RWPE1 (cell line): ENCODE results near the gene EXOG.

Experiments used
- CTCF ChIA-PET: fragments of 350-600 bp; sonication (Branson Sonifier 250); formaldehyde crosslinking; extraction: SDS; loops from one replicate; lab custom pipeline; 2021; lab: Yijun Ruan, JAX
- POLR2A ChIA-PET: fragments of 400-600 bp; formaldehyde crosslinking; extraction: SDS; loops from one replicate; lab custom pipeline; 2020; ENCODE audit warnings: antibody characterized with exemption; ENCODE audit not compliant: low non-redundant PET; lab: Yijun Ruan, JAX
- DNase-seq: peaks from one replicate; pipeline ENCODE4 v3.0.0; 2012; ENCODE audit warnings: low spot score
- H3K27ac ChIP-seq: fragments of 450-650 bp; 2 replicates; pipeline ENCODE4 v1.5.1; 2017
- TF ChIP-seq, protein P1 (sequence below): fragments of 450-650 bp; conservative IDR thresholded peaks from 2 replicates; pipeline ENCODE4 v1.5.1; 2017; ENCODE audit warnings: low read depth, mild to moderate bottlenecking

Gene EXOG

DNA sequence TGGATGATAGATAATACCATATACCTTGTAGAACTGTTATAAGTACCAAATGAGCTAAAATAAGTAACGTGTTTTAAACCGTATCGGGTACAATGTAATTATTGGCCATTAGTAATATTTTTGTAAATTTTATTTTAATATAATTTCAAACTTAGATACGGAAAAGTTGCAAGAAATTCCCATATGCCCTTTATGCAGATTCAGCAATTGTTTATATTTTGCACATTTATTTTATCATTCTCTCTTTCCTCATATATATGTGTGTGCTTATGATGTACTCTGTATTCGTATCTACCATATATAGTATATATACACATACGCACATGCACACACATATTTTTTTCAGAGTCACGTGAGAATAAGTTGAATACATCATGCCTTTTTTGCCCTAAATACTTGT is 38.5 kb downstream of the EXOG start:
- CTCF ChIA-PET, result no interaction called here
- POLR2A ChIA-PET, result no interaction called here
- DNase-seq, result no peak
- H3K27ac ChIP-seq, result no peak overlapping the region
- TF ChIP-seq, protein P1, sequence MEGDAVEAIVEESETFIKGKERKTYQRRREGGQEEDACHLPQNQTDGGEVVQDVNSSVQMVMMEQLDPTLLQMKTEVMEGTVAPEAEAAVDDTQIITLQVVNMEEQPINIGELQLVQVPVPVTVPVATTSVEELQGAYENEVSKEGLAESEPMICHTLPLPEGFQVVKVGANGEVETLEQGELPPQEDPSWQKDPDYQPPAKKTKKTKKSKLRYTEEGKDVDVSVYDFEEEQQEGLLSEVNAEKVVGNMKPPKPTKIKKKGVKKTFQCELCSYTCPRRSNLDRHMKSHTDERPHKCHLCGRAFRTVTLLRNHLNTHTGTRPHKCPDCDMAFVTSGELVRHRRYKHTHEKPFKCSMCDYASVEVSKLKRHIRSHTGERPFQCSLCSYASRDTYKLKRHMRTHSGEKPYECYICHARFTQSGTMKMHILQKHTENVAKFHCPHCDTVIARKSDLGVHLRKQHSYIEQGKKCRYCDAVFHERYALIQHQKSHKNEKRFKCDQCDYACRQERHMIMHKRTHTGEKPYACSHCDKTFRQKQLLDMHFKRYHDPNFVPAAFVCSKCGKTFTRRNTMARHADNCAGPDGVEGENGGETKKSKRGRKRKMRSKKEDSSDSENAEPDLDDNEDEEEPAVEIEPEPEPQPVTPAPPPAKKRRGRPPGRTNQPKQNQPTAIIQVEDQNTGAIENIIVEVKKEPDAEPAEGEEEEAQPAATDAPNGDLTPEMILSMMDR, result no peak

DNA sequence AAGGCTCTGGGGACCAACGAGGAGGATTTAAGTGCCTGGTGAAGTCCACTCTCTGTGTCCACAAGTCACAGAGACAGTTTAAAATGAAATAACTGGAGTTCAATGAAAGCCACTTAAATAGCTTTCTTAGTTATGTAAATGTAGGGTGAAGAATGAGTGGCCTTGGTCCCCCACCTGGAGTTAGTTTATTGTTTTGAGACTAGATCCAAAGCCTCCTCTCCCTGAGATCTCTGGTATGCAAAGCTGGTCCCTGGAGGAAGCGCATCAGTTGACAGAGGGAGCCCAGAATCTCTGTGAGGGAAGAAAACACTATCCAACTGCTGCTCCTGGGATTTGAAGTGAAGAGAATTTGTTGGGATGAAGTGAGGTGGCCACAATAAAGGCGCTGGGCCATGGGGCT is 40.5 kb downstream of the EXOG start:
- TF ChIP-seq, protein P1, result no peak
- no peak overlapping the region for H3K27ac ChIP-seq
- POLR2A ChIA-PET, result no interaction called here
- no peak for DNase-seq
- CTCF ChIA-PET, result no interaction called here

- CTCF ChIA-PET, result interaction anchor here (0.6 kb wide), 2 partner anchors 15 to 526 kb away, joined by 3 to 4 read pairs; no protein-coding TSS in a partner anchor
- no peak for DNase-seq
- TF ChIP-seq, protein P1, result no peak
- POLR2A ChIA-PET, result no interaction called here
- H3K27ac ChIP-seq, result no peak overlapping the region
Observed at GRCh38 chr3:38538773-38539353, 42.7 kb downstream of the EXOG start.

DNA sequence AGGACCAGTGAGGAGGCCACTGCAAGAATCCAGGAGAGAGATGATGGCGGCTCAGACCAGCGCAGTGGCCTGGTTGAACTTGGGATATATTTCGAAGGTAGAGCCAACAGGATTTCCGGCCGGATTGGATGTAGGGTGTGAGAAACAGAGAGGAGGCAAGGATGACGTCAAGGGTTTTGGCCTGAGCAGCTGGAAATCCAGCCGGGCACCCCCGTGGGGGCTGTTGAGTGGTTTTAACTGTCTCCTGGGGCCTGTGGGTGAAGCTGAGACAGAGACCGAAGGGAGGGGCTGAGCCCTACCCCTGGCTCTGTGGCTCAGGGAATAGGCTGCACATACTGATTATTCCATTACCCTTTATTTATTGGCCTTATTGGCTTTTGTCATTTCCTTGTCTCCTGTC is 45.7 kb downstream of the EXOG start:
- TF ChIP-seq, protein P1, result no peak
- no peak for DNase-seq
- POLR2A ChIA-PET, result no interaction called here
- CTCF ChIA-PET, result interaction anchor here (0.7 kb wide), 1 partner anchor 110 kb away, joined by 3 read pairs; no protein-coding TSS in a partner anchor
- no peak overlapping the region for H3K27ac ChIP-seq

- DNase-seq, result no peak
- TF ChIP-seq, protein P1, result no peak
- CTCF ChIA-PET, result interaction anchor here (0.6 to 0.7 kb wide), 2 partner anchors 109 kb away, joined by 3 read pairs; no protein-coding TSS in a partner anchor
- POLR2A ChIA-PET, result no interaction called here
- H3K27ac ChIP-seq, result no peak overlapping the region
Observed at GRCh38 chr3:38542401-38543298, 46.5 kb downstream of the EXOG start.

- H3K27ac ChIP-seq, result no peak overlapping the region
- no peak for DNase-seq
- ChIA-PET POLR2A (no interaction called here), CTCF (no interaction called here)
- TF ChIP-seq, protein P1, result no peak
Observed at GRCh38 chr3:38543586-38543985, 47.4 kb downstream of the EXOG start.
